Activated effector memory CD4-positive, alpha-beta T cell treated with Interleukin-2 at 50 U/mL for 16 hours (primary cell): Measurements from ENCODE around the gene HPCA.

Experiments used
- DNase-seq: peaks from one replicate; pipeline ENCODE4 v3.0.0-alpha.2; 2020

Gene HPCA

GRCh38 chr1:32890516-32891240, 4.4 kb downstream of the HPCA start:
- DNase-seq, result no peak

GRCh38 chr1:32891241-32891570, 4.9 kb downstream of the HPCA start:
- no peak for DNase-seq

DNA sequence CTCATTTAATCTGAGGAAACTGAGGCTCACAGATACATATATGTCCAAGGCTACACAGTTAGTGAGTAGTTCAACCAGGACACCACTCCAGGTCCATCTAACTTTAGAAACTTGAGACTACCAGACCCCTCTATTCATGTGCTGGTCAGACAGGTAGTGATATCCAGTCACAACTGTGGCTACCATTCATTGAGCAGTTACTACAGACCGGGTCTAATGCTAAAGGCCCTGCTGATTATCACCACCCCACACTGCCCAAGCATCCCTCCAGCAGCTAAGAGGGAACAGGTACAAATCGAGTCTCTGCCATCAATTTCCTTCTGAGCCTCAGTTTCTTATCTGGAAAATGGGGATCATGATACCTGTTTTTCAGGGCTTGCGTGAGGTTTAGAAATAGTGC, 5.3 kb downstream of the HPCA start:
- DNase-seq, result no peak

DNA sequence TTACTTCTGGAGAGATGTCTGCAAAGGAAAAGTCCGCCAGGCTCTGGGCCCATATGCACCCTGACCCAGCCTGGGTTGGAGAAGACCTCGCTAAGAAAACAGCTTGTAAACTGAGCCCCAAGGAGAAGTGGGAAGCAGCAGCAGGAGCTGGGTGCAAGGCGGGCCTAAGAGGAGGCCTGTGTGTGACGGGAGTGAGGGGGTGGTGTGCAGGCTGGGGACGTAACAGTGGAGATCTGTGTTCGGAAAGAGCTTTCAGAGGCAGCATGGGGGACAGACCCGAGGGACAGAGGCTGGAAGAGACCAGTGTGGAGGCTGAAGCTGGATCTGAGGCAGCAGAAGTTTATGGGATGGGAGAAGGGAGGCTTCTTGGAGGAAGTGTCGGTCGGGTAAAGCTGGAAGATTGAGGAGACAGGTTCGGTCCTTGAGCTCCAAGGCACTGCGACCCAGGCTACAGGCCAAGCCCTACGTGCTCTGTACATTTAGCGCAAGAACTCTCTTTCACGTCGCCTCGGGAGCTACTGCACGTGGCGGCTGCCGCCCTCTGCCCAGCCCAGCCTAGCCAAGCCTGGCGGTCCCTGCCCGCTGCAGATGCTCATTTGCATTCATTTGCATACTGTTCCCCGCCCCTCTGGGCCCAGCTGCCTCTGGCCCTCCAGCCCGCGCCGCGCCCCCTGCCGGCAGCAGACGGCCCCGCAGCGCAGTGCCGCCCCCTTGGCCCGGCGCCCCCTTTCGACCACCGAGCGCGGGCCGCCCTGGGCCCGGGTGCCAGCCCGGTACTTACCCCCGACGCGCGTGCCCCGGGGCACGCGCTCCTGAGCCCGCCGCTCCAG, 6.3 kb downstream of the HPCA start:
- no peak for DNase-seq

DNA sequence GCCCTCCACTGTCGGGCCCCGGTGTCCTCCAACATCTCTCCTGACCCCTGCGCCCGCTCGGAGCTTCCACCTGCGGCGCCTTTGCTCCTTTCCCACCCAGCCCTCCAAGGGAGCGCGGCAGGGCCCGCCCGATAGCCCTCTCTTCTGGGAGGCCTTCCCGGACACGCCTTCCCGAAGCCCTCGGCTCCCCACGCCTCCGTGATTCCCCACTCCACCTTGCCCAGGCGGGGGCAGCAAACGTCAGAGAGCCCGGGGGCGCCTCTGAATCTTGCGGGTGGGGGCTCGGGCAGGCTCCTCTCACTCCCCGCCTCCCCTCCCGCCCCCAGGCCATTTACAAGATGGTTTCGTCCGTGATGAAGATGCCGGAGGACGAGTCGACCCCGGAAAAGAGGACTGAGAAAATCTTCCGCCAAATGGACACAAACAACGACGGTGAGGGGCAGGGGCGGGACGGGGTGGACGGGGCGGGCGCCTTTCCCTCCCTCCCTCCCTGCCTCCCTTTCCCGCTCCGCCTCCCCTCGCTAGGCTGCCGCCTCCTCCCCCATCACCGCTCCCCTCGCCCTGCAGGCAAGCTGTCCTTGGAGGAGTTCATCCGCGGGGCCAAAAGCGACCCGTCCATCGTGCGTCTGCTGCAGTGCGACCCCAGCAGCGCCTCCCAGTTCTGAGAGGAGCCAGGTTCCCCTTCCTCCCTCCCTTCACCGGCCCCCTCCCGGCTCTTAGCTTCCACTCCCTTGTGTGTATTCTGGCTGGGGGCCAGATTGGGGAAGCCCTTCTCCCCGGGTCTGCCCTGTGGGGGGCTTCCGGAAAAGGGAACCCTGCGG, 7.1 kb downstream of the HPCA start:
- no peak for DNase-seq

- DNase-seq, result no peak
These were observed 7.8 kb downstream of the HPCA start for GRCh38 chr1:32894019-32894600.

DNA sequence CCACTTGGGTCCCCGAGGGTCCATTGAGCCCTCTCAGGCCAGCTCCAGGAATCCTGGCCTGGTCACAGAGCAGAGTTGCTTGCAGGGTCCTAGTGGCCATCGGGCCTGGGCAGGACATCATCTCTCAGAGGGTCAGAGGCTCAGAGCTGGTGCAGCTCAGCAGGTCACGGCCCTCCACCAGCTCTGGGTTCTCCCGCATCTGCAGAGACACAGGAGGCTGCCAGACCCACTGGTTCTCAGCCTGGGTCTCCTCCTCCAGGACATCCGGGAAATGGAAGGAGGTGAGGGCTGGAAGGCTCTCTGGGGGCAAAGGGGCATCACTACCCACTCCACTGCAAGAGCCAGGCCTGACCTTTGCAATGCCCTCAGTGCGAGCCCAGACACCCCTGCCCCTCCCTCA, 8.4 kb downstream of the HPCA start:
- no peak for DNase-seq

GRCh38 chr1:32895325-32896215, 9.3 kb downstream of the HPCA start:
- DNase-seq, result no peak

DNA sequence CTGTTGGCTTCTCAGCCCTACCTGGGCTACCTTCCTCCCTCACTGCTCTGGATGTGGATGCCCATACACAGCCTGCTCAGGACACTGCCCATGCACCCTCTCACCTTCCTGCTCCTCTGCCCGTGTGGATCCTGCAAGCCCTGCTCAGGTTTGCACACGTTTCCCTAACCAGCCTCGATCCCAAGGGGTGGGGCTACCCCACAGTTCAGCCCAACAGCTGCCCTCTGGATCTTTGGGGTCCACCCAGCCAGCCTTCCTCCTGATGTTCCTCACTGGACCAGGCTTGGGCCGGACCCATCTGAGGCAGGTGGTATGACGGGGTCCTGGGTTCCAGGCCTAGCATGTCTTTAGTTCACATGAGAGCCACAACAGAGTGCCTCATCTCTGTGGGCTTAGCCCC, 10.2 kb downstream of the HPCA start:
- no peak for DNase-seq

DNA sequence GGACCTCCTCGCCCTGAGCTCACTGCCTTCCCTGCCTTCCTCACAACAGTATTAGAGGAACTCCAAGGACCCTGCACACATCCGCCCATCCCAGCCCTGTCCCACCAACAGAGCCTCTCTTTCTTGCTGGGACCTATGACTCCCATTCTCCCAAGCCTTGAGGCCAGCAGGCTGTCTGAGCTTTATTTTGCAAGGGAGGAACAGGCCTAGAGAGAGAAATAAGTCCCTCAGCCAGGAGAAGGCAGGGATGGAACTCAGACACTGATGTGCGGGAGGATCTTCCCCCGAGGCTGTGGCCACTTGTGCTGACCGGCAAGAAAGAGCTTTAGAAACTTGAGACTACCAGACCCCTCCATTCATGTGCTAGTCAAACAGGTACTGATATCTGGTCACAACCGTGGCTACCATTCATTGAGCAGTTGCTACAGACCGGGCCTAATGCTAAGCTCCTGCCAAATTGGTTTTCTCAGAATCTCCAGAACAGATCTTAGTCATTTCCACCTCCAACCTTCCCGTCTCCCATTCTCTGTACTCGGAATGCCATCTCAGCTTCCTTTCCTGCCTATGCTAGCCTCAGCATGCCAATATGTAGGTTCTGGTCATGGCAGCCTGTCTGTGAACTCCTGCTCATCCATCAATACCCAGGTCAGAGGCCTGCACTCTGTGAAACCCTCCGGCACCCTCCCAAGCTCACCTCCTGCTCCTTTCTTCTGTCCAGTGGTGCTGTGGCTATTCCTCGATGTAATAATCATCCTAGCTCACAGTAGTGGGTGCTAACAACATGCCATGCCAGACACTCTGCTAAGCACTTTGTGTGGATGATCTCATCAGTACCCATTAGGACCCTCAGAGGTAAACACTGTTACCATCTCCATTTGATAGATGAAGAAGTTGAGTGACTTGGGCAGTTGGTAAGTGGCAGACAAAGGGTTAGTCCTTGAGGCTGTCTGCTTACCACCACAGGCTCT, 11.1 kb downstream of the HPCA start:
- no peak for DNase-seq

GRCh38 chr1:32898056-32898455, 11.8 kb downstream of the HPCA start:
- no peak for DNase-seq

GRCh38 chr1:32898958-32899357, 12.7 kb downstream of the HPCA start:
- no peak for DNase-seq

GRCh38 chr1:32899586-32900296, 13.4 kb downstream of the HPCA start:
- DNase-seq, result no peak

DNA sequence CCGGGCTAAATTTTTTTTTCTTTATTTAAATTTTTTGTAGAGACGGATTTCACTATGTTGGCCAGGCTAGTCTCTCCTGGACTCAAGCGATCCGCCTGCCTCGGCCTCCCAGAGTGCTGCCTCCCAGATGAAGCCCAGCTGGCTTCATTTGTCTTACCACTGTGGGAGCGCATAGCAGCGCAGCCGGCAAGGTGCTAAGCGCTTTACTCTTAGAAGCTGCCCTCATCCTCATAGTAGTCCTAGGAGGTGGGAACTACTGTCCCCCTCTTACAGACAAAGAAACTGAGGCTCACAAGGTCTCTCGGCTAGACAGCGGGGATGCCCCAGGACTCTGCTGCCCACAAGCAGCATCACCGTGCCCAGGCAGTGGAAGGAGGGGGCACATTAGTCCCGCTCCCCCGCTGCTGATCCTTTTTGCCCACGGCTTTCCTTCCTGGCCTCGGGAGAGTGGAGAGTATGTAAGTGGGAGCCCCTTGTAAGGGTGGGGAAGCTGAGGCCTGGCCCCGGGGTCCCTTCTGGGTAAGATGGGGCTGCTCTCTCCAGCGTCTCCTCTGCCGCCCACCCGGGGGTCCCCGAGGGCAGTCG, 14.2 kb downstream of the HPCA start:
- DNase-seq, result no peak

- DNase-seq, result no peak
These were observed 14.9 kb downstream of the HPCA start, which contains the start of gene TMEM54 for GRCh38 chr1:32900956-32901822. TSS of gene TMEM54 (minus strand) at chr1:32901389. CDS start at chr1:32901238, 151 bp downstream.

- DNase-seq, result no peak
These were observed 15.7 kb downstream of the HPCA start for GRCh38 chr1:32901823-32902534.

- DNase-seq, result no peak
These were observed 16.2 kb downstream of the HPCA start for GRCh38 chr1:32902535-32902920.
